Colon (tissue), 2 donors: ENCODE results near the gene COL5A2.

ENCODE experiments used
- FAIRE-seq: peaks from 2 replicates; lab custom pipeline; 2012; peaks lifted over from hg19 to GRCh38; lab: Jason Lieb, UNC
- donor health status: control.
- donor health status: control.

COL5A2 gene

DNA sequence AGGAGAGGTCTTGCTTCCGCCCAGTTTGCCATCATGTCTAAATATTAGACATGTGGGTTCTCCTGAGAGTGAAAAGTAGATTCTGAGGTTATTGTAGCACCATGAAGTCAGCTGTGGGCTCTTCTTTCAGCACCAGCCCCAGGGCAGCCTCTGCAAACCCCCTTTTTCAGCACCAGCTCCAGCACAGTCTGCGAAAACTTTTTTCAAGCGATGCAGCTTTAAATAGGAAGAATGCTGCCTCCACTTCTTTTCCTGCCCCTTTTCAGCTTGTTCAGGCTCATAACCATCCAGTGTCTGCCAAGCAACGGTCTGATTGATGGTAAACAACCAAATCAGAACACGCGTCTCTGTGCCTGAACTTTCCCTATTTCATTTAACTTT lies at the start of gene COL5A2:
Gene COL5A2, minus strand, starts transcription at position 192 of the 381 bp plus-strand sequence. Its CDS starts 157 bp downstream, at position 35.
- FAIRE-seq = no peak

DNA sequence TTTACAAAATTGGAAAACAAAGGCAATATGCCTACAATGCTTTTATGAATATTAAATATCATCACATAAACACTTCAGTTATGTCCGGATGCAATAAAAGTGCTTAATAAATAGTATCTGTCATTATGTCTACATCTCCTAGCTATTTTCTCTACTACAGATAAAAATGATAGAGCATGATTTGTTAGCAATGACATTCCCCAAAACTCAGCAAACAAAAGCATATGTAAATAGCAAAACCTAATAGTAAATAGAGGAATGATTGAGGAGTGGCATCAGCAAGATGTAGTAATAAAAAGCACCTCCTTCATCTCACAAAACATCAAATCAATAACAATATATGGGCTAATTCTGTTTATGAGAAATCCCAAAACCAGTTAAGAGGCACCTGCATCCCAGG lies 46.5 kb upstream of the COL5A2 start:
- no peak for FAIRE-seq

DNA sequence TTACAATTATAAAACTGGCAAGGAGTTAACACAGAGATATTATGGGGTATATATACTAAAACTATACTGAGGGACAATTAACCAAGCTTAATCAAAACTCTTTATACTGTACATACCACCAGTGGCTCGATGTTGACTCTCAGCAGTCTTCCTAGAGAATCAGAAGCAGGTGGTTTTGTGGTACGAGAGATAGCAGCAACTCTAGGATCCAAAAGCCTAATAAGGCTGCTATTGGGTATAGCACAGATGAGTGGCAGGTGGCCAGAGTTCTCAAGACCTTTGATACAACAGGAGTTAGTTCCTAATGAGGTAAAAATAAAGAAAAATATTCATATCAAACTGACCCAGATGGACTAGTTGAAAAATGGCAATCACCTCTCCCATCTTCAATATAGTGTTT lies 45.5 kb upstream of the COL5A2 start:
- FAIRE-seq = no peak

DNA sequence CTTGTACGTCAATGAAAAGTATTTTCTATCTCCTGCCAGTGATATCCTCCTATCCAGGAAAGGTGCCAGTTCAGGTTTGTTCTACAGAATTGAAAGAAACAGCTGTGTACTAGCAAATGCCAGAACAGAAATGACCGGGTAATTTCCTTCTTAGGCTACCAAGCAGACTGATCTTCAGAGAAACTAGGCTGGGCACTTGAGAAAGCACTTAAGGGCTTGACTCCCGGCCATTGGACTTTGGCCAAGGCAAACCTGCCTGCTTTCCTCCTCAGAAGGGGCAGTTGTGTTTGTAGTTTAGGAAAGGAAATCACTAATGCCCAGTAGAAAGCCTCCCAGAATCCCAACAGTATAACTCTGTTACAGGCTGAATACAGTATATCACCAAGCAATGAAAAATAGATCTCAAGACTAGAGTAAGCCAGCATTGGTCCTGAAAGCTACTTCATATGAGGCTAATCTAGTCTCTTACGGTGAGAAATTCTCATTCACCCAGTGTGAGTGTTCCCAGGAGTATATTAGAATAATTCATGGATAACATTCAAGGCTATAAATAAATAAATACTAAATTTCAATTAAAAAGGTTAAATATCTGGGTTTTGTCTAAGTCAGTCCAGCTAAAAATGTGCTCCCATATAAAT lies 43.0 kb upstream of the COL5A2 start:
- no peak for FAIRE-seq

DNA sequence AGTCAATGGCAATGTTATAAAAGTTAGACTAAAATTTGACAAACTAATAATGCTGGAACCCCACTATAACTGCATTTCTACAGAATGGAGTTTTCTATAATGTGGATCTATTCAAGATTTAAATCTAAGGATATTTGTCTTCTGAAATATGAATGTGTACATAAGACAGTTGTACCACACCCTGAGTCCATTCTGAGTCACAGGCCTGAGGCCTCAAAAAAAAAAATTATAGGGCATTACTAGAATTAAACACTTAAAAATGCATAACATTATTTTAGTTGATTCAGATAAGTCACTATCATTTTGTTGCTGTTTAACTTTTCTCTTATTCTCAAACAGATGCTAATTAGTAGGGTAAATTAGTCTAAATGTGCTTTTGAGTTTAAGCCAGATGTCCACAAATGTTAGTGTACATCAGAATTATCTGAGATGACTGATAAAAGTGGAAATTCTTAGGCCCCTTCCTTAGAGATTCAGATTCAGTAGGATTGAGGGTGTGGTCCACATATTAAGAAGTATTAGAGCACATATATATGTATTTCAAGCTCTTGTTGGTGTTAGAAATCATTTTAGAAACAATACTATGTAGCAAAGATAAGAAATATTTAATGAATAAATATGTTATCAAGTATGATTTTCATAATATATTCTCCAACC lies 42.4 kb upstream of the COL5A2 start:
- no peak for FAIRE-seq

DNA sequence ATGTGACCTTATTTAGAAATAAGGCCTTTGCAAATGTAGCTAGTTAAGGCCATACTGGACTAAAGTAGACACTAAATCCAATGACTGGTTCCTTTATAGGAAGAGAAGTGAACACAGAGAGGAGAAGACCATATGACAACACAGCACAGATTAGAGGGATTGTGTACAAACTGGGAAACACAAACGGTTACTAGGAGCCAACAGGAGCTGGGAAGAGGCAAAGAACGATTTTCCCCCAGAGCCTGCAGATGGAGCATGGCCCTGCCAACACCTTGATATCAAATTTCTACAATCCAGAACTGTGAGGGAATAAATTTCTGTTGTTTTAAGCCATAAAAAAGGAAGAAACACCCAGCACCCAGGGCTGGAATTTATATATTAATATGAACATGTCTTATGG lies 38.7 kb upstream of the COL5A2 start:
- no peak for FAIRE-seq

DNA sequence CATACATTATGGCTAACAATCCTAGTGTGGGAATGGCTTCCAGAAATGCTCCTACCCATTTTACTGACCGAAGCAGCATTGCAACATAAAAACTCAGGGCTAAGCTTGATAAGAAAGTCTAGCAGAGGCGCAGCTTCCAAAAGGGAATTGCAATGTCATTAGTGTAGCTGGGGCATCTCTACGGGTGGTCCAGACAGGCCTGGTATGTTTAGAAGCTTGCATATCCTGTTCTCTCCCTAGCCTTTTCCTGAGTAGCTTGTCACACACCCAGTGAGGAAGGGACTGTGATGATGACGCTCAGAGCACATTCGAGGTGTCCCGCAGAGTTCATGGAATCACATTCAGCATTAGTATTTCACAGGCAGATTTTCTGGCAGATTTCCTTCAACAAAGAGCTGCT lies 38.0 kb upstream of the COL5A2 start:
- no peak for FAIRE-seq

DNA sequence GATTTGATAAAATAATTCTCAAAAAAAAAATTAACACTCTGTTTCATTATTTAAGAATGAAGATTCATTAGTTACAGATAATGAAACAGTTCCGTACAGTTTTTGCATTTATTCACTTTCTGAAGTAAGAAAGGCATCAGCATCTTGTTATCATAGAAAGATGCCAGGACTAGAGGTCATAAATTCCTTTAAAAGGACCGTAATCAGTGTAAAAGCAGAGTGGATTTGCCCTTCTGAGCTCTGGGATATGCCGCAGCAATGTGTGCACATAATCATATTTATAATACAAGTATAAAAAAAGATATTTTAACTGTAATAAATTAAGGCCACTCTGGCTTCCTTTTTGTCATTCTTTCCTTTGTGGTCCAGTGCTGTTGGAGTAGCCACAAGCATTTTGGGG lies 37.5 kb upstream of the COL5A2 start:
- FAIRE-seq = no peak

DNA sequence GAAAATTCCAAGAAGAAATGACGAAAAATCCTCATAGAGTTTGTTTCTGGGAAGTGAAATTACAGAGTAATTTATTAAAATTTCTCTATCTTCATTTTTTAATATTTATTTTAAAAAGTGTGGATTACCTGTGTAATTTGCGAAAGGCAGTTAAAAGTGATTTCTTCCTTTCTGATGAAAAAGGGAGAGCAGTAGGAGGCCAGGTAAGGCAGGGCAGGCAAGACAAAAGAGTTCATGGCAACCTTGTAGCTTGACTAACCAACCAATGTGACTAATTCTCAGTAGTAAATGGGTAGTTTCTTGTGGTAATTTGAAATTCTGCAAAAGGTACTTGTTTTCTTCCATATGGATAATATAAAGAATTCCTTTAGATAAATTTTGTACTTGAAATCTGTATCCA lies 34.9 kb upstream of the COL5A2 start:
- no peak for FAIRE-seq

DNA sequence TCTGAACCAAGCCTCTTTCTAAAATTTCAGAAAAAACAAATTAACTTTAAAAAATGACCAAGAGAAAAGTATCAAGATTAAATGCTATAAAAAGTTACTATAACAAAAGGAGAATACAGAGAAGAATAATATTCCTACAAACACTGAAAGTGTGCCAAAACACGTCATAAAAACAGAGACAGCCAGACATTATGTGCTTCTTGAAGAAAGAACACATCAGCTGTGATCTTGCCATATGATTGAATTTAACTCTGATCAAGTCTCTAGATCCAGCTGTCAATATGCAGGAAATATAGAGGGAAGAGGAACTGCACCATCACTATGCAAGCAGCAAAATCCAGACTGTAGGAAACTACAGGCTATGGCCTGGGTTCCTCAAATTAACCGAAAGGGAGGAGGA lies 33.7 kb upstream of the COL5A2 start:
- FAIRE-seq = no peak

DNA sequence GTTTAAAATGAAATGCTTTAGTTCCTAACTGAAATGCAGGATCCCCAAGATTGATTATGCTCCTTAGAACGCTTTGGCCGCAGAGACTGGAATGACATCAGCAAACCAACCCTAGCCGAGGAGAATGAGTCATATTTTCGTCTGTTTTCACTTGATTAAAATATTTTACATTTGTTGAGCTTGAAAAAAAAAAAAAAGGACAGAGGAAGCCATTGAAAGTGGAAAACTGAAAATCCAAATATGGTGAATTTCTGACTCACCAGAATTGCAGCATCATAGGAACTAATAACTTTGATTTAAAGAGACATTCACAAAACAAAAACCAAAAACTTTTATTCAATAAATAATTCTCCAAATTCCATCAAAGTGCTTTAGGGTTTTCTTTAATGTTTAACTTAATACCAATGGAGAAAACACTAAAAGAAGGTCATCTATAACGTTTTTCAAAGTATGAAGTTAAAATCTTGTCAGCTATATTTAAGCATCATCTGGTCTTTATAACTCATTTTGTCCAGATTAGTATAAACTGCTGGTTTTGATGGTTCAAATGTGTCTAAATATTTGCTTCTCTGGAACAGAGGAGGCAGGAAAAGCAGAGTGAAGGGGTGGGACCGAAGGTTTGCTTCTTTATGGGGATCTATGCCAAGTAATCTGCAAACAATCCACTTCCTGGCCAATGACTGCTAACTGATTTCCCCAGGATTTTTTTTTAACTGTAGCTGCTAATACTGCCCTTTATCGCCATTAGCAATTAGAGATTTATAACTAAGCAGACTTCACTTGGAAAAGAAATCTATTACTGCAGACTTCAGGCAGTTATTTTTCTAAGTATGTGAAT lies 30.9 kb upstream of the COL5A2 start:
- FAIRE-seq = peak; percentile 58

DNA sequence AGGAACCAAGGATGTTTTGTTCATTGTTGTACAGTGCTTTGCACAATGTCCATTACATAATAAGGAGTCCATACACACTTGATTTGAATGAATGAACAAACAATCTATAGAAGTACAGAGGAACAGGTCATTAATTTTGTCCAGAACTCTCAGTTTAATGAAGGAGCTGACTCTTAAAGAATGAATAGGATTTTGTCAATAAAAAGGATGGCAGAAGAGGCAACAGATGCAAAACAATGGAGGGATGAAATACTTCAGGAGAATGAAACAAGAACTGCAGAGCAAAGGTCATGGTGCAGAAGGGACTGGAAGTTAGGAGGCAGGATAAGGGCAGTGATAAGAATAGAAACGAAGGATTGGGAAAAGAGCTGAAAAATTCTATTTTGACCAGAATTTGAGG lies 28.7 kb upstream of the COL5A2 start:
- no peak for FAIRE-seq

DNA sequence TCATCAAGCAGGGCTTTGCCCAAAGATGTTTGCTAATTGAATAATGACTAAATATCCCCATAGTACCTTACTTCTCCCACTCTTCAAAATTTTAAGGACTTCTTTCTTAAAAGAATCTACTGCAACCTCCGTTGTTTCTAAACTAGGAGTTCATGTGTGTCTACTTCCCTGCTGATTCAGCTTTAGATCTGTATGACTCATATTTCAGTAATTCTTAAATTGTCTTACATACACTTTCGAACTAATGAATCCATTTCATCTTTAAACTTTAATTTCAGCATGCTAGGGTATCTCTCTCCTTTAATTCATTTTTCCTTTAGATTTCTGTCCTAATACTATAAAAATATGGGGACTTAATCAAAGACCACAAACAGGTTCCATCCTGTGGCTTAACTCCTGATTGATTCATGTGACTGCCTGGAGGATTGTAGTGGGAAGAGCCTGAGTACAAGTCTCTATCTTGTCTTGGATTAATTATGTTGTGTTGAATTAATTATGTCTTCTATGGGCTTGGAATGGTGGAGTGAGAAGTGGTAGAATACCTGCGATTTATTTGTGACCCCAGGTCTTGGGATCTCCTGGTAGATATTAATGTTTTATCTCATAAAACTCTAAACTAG lies 24.9 kb upstream of the COL5A2 start:
- no peak for FAIRE-seq

DNA sequence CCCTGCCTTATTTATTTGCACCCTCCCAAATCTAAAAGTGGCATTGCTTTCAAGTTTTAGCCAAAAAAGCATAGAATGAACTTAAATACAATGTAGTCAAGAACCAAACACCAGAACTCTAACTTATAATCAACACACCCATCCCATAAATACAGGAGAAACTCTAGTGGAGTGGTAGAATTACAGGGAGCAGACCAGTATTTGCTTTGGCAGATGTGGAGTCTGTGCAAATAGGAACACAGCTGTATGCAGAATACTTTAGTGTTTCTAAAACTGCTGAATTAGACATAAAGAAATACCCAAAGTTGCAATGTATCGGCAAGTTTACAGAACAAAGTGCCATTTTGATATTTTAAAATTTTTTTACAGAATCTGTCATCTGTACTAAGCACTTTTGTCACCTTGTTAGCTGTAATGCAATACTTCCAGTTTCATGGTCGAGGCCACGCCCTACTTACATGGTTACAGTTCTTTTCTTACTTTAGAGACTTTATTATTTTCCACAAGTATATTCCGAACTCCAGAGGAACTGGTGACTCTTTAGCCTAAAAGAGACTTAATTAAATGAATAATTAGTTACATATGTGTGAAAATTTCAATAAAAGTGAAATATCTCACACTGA lies 23.7 kb upstream of the COL5A2 start:
- FAIRE-seq = no peak

DNA sequence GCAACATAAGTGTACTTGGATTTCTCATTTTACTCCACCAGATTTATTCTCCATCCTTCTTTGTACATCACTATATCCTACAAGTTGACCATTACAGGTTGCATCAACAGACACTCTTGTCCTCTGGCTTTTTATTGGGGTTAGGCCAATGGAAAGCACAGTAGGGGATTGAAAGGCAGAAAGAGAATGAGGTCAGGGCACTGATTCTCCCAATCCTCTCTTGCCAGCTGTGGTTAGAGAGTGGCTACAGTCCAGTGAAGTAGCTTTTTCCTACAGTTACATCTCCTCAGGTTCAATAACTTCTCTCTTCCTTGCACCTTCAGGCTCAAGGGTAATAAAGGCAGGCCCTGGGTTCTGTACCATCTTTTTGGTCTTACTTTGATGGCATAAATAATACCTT lies 20.2 kb upstream of the COL5A2 start:
- no peak for FAIRE-seq

DNA sequence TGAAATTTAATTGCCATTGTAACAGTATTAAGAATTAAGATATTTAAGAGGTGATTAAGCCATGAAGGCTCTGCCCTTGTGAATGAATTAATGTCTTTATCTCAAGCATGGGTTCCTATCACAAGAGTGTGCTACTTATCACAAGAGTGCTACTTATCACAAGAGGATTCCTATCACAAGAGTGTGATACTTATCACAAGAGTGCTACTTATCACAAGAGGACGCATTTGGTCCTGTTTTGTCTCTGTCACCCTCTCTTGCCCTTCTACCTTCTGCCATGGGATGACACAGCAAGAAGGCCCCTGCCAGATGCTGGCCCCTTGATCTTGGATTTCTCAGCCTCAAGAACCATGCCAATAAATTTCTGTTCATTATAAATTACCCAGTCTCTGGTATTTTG lies 13.2 kb upstream of the COL5A2 start:
- no peak for FAIRE-seq

DNA sequence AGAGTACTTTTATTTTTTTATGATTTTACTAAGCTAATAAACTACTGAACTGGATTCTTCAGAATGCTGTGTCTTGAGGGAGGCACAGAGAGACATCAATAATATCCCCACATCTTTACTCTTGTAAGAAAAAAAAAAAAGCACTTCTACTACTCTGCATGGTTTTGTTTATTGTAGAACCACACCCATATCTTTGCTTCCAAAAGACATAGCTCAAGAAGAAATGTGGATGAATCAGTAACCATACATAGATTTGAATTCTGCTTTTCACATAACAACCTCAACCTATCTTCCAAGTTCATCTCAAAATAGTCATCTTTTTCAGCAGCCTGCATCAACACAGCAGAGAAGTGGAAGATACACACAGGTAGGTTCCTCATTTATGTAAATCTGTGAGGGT lies 12.2 kb upstream of the COL5A2 start:
- no peak for FAIRE-seq

DNA sequence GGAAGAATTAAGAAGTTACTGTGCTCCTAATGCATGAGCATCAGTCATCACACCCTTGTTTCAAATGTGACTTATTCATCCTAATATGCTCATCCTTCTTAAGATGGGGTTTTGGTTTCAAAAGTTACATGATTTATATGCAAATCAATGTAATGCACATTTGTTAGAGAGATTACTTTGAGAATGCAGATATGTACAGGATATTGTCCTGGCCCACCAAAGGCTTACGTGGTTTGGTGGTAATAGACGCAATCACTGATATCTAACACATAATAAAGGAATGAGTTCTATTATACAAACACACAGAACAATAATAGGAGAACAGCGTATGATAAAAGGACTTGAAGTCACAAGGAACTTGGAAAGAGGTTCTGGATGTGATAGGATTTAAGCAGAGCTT lies 11.1 kb upstream of the COL5A2 start:
- FAIRE-seq = no peak

DNA sequence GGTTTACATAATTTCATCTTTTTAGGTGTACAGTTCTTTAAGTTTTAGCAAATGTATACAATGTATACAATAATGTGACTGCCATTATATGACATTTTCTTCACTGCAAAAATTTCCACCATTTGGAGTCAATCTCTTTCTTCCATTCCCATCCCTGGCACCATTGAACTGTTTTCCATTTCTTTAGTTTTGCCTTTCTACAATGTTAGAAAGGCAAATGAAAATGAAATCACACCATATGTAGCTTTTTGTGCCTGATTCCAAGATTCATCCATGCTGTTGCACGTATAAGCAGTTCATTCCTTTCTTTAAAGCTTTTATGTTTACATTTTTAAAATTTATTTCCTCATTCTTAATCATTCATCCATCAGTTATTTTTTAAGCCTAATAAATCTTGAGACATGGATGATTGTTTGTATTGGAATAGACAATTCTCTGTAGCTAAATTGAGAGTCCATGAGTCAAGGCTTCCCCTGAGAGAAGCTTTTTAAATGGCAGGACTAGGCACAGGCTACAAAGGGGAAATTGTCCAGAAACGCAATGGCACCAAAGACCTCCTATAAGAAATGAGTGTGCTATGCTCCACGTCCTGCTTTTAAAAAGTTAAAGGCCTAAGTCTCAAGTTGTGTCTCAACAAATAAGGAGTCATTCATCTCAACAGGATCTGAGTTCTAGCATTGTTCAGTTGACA lies 8.7 kb upstream of the COL5A2 start:
- no peak for FAIRE-seq

DNA sequence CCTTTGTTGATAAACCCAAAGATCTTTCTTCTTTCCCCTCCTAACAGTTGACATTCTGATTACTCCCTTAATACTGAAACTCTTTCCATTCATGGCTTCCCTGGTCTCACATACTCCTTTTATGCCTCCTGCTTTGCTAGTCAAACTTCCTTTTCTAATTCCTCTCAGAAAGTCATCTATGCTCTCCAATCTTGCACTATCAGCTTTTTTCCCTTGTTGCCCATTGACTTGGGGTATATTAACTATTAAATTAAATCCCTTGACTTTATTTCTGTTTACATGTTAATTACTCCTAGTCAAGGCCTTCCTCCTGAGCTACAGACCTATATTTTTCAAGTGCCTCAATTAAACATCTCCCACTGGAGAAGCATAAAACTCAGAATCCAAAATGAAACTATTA lies 3.6 kb upstream of the COL5A2 start:
- FAIRE-seq = no peak

DNA sequence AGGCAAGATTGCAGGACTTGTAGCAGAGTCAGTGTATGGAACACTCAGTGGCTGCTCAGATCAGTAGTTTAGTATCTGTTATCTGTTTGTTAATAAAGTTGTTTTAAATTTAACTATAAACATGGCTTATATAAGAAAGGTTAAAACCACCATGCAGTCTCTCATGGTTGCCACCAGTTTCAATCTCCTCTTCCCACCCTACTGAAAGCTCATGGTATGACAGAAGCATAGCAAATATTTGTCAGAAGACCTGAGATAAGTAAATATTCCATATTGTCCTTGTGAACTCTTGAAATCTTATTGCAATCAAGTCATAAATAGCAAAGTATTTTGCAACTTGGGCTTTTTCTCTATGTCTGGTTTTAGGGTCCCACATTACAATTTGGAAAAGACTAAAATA lies 2.1 kb upstream of the COL5A2 start:
- no peak for FAIRE-seq
